Neural cell (in vitro differentiated cells): ENCODE measurements around the gene JDP2. TPM values are rescaled to one million over a fixed set of nuclear protein-coding genes. Genes with fewer than 3 reads are reported as not detected.

Experiments used
- H2AFZ ChIP-seq: fragments of 200-600, 300-800 bp; sonication (generic), shearing (Covaris generic); 2 replicates; pipeline ENCODE4 v1.6.0; 2014; ENCODE audit warnings: low read depth, mild to moderate bottlenecking, antibody characterized with exemption, low read length, moderate library complexity
- H3F3A ChIP-seq: fragments of 200-600 bp; shearing (Covaris generic); 2 replicates; pipeline ENCODE4 v1.6.1; 2016; ENCODE audit warnings: mild to moderate bottlenecking, moderate library complexity, mixed read lengths, antibody characterized with exemption, low read length; ENCODE audit not compliant: insufficient read depth, poor library complexity, severe bottlenecking
- H3K27ac ChIP-seq: fragments of 200-600, 300-800 bp; sonication (generic), shearing (Covaris generic); 2 replicates; pipeline ENCODE4 v1.5.1; 2014; ENCODE audit warnings: mild to moderate bottlenecking, low read length, moderate library complexity
- H3K27me3 ChIP-seq: fragments of 300-800, 200-600 bp; sonication (generic), shearing (Covaris generic); 2 replicates; pipeline ENCODE4 v1.6.0; 2014; ENCODE audit warnings: mild to moderate bottlenecking, low read depth, low read length, moderate library complexity; ENCODE audit not compliant: insufficient read depth
- H3K36me3 ChIP-seq: fragments of 300-800, 200-600 bp; sonication (generic), shearing (Covaris generic); 2 replicates; pipeline ENCODE4 v1.5.1; 2014; ENCODE audit warnings: mild to moderate bottlenecking, antibody characterized with exemption, low read length, moderate library complexity; ENCODE audit not compliant: insufficient read depth
- H3K4me2 ChIP-seq: fragments of 300-800, 200-600 bp; sonication (generic), shearing (Covaris generic); 2 replicates; pipeline ENCODE4 v1.6.0; 2014; ENCODE audit warnings: mild to moderate bottlenecking, low read length
- H3K4me3 ChIP-seq: fragments of 300-800, 200-600 bp; sonication (generic), shearing (Covaris generic); 2 replicates; pipeline ENCODE4 v1.5.1; 2014; ENCODE audit warnings: mild to moderate bottlenecking, low read length, moderate library complexity
- H3K79me2 ChIP-seq: fragments of 200-600 bp; shearing (Covaris generic); replicated peaks from 2 replicates; pipeline ENCODE4 v1.6.0; 2014; ENCODE audit warnings: mild to moderate bottlenecking, low read length, moderate library complexity; ENCODE audit not compliant: insufficient read depth
- H3K9ac ChIP-seq: fragments of 300-800, 200-600 bp; sonication (generic), shearing (Covaris generic); 2 replicates; pipeline ENCODE4 v1.6.1; 2016; ENCODE audit warnings: mild to moderate bottlenecking, low read length, mixed read lengths
- H3K9me2 ChIP-seq: fragments of 200-600 bp; shearing (Covaris generic); 2 replicates; pipeline ENCODE4 v1.6.1; 2016; ENCODE audit warnings: mild to moderate bottlenecking, low read length, mixed read lengths; ENCODE audit not compliant: insufficient read depth
- H3K9me3 ChIP-seq: fragments of 200-600, 300-800 bp; sonication (generic), shearing (Covaris generic); 2 replicates; pipeline ENCODE4 v1.6.1; 2016; ENCODE audit warnings: mild to moderate bottlenecking, mixed run types, low read length, moderate library complexity, mixed read lengths
- H4K20me1 ChIP-seq: fragments of 200-600 bp; shearing (Covaris generic); 2 replicates; pipeline ENCODE4 v1.6.1; 2016; ENCODE audit warnings: mild to moderate bottlenecking, mixed run types; ENCODE audit not compliant: insufficient read depth
- CTCF ChIP-seq: fragments of 450-650 bp; IDR thresholded peaks from 2 replicates; pipeline ENCODE4 v1.5.1; 2014; ENCODE audit warnings: antibody characterized with exemption, mild to moderate bottlenecking, moderate library complexity; ENCODE audit not compliant: poor library complexity, severe bottlenecking
- EP300 ChIP-seq: fragments of 450-650 bp; conservative IDR thresholded peaks from 2 replicates; pipeline ENCODE4 v1.6.1; 2014; ENCODE audit warnings: antibody characterized with exemption, mild to moderate bottlenecking, moderate library complexity; ENCODE audit not compliant: poor library complexity, severe bottlenecking
- EZH2 ChIP-seq: fragments of 200-600, 300-800 bp; shearing (Covaris generic), sonication (generic); IDR thresholded peaks from 2 replicates; pipeline ENCODE4 v1.6.1; 2014; ENCODE audit warnings: antibody characterized with exemption, low read length, borderline replicate concordance, mild to moderate bottlenecking; ENCODE audit not compliant: insufficient read depth, poor library complexity, severe bottlenecking
- MXI1 ChIP-seq: fragments of 450-650 bp; conservative IDR thresholded peaks from 2 replicates; pipeline ENCODE4 v1.6.1; 2014; ENCODE audit warnings: antibody characterized with exemption, mild to moderate bottlenecking; ENCODE audit not compliant: poor library complexity, severe bottlenecking
- POLR2AphosphoS5 ChIP-seq: IDR thresholded peaks from 2 replicates; pipeline ENCODE4 v1.6.1; 2012
- RAD21 ChIP-seq: fragments of 450-650 bp; conservative IDR thresholded peaks from 2 replicates; pipeline ENCODE4 v1.6.1; 2014; ENCODE audit warnings: antibody characterized with exemption, mild to moderate bottlenecking, moderate library complexity
- REST ChIP-seq: IDR thresholded peaks from 2 replicates; pipeline ENCODE4 v1.6.1; 2012; ENCODE audit warnings: borderline replicate concordance
- SMC3 ChIP-seq: fragments of 450-650 bp; conservative IDR thresholded peaks from 2 replicates; pipeline ENCODE4 v1.6.1; 2014; ENCODE audit warnings: antibody characterized with exemption, mild to moderate bottlenecking, moderate library complexity; ENCODE audit not compliant: poor library complexity
- TAF1 ChIP-seq: IDR thresholded peaks from 2 replicates; pipeline ENCODE4 v1.6.1; 2012; ENCODE audit warnings: low read depth
- polyA minus RNA-seq: library from RNA; depleted of rRNA, polyadenylated mRNA; stranded (reverse); fragments of >200 nt; gene quantifications from 2 replicates; pipeline ENCODE4 v1.2.3, GENCODE V29; 2014
- polyA plus RNA-seq: library from polyadenylated mRNA; depleted of rRNA; stranded (reverse); fragments of >200 nt; gene quantifications from 2 replicates; pipeline ENCODE4 v1.2.3, GENCODE V29; 2014

The JDP2 gene, protein sequence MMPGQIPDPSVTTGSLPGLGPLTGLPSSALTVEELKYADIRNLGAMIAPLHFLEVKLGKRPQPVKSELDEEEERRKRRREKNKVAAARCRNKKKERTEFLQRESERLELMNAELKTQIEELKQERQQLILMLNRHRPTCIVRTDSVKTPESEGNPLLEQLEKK
- polyA plus RNA-seq: 17.9 and 20.3 TPM in 2 replicates
- polyA minus RNA-seq: 13.9 and 14.6 TPM in 2 replicates

GRCh38 chr14:75427482-75428229 lies at the start of gene JDP2:
Gene JDP2, plus strand, starts transcription at chr14:75428022. Its CDS starts 9,899 bp downstream, at chr14:75437921.
- H3K4me2 ChIP-seq: peak within 1 kb of the TSS; percentile 48
- no peaks in the 10 kb centered on the region for H3K79me2 ChIP-seq
- TF ChIP-seq REST (peak; percentile 27), EP300 (peak; percentile 21), CTCF (peak; percentile 41), EZH2 (no peak), POLR2AphosphoS5 (peak; percentile 54), RAD21 (peak; percentile 54), MXI1 (no peak), TAF1 (no peak), SMC3 (peak; percentile 49)
- no peaks in the 10 kb centered on the region for H4K20me1 ChIP-seq
- H2AFZ ChIP-seq: peak within 1 kb of the TSS; percentile 51
- H3K9me2 ChIP-seq: no peaks in the 10 kb centered on the region
- peaks cover 18% of the 10 kb centered on the region for H3K27me3 ChIP-seq
- peak within 1 kb of the TSS; percentile 75 for H3K9ac ChIP-seq
- H3K36me3 ChIP-seq: no peaks in the 10 kb centered on the region
- no peaks in the 10 kb centered on the region for H3F3A ChIP-seq
- H3K27ac ChIP-seq: peak within 1 kb of the TSS; percentile 37
- peaks cover 4% of the 10 kb centered on the region for H3K9me3 ChIP-seq
- peak within 1 kb of the TSS; percentile 77 for H3K4me3 ChIP-seq

- Histone ChIP-seq H3K4me3 (no peak overlapping the region), H4K20me1 (no peaks in the 10 kb centered on the region), H3K9me3 (no peaks in the 10 kb centered on the region), H3F3A (no peaks in the 10 kb centered on the region), H3K9ac (no peak overlapping the region), H3K27ac (no peak overlapping the region), H2AFZ (no peak overlapping the region), H3K79me2 (no peaks in the 10 kb centered on the region), H3K36me3 (no peaks in the 10 kb centered on the region), H3K4me2 (no peak overlapping the region), H3K27me3 (no peaks in the 10 kb centered on the region), H3K9me2 (no peaks in the 10 kb centered on the region)
- no peak for TF ChIP-seq CTCF
- TF ChIP-seq RAD21: no peak
- no peak for TF ChIP-seq EZH2
- no peak for TF ChIP-seq TAF1
- TF ChIP-seq MXI1: no peak
- no peak for TF ChIP-seq POLR2AphosphoS5
- TF ChIP-seq SMC3: no peak
- no peak for TF ChIP-seq EP300
- TF ChIP-seq REST: no peak
Measured at GRCh38 chr14:75379246-75379929, 48.4 kb upstream of the JDP2 start.
